ENCODE results near the gene RIPK4.
"Not testable (repeated sequence)": the region's sequence is repeated elsewhere in the genome, so short reads cannot be mapped to it uniquely, and the experiment has no call there.

RIPK4 gene

GRCh38 chr21:41796476-41797080, 29.7 kb upstream of the RIPK4 start:
- no peak for DNase-seq (ENCODE audit: low read depth)
- TF ChIP-seq CTCF (IDR thresholded peaks at IDR 0.05; ENCODE audit: insufficient read depth, low read depth, low read length, missing control alignments) = no peak
- H3K4me3 ChIP-seq (ENCODE audit: low read depth, low read length) = no peak overlapping the region

GRCh38 chr21:41795726-41796125, 28.9 kb upstream of the RIPK4 start:
- TF ChIP-seq CTCF (IDR thresholded peaks at IDR 0.05; ENCODE audit: insufficient read depth, low read depth, low read length, missing control alignments) = no peak
- H3K4me3 ChIP-seq (ENCODE audit: low read depth, low read length) = no peak overlapping the region

GRCh38 chr21:41794600-41794999, 27.7 kb upstream of the RIPK4 start:
- H3K4me3 ChIP-seq (ENCODE audit: low read depth, low read length) = no peak overlapping the region
- TF ChIP-seq CTCF (IDR thresholded peaks at IDR 0.05; ENCODE audit: insufficient read depth, low read depth, low read length, missing control alignments) = no peak
- DNase-seq (ENCODE audit: low read depth) = no peak

More at GRCh38 chr21:41795726-41796125, 28.9 kb upstream of the RIPK4 start:
- DNase-seq (ENCODE audit: low read depth) = no peak

GRCh38 chr21:41792711-41793110, 25.9 kb upstream of the RIPK4 start:
- H3K4me3 ChIP-seq (ENCODE audit: low read depth, low read length) = no peak overlapping the region
- no peak for TF ChIP-seq CTCF (IDR thresholded peaks at IDR 0.05; ENCODE audit: insufficient read depth, low read depth, low read length, missing control alignments)
- no peak for DNase-seq (ENCODE audit: low read depth)

GRCh38 chr21:41786509-41786987, 19.7 kb upstream of the RIPK4 start:
- no peak for DNase-seq (ENCODE audit: low read depth)
- no peak for TF ChIP-seq CTCF (IDR thresholded peaks at IDR 0.05; ENCODE audit: insufficient read depth, low read depth, low read length, missing control alignments)
- no peak overlapping the region for H3K4me3 ChIP-seq (ENCODE audit: low read depth, low read length)

- not testable (repeated sequence) for H3K4me3 ChIP-seq (ENCODE audit: low read depth, low read length); DNase-seq (ENCODE audit: low read depth)
These were observed 18.4 kb upstream of the RIPK4 start for GRCh38 chr21:41785262-41785661.

GRCh38 chr21:41784456-41785102, 17.7 kb upstream of the RIPK4 start:
- no peak for TF ChIP-seq CTCF (IDR thresholded peaks at IDR 0.05; ENCODE audit: insufficient read depth, low read depth, low read length, missing control alignments)
- no peak overlapping the region for H3K4me3 ChIP-seq (ENCODE audit: low read depth, low read length)
- no peak for DNase-seq (ENCODE audit: low read depth)

Data from GM12865 (cell line).